Fibroblast of lung (primary cell): ENCODE measurements around the gene SDK2.

Experiments used
- CTCF ChIP-seq, 2 donors: IDR thresholded peaks in 1 of 2; conservative IDR thresholded peaks in 1 of 2; 1 replicate in 1 of 2; 2 replicates in 1 of 2; pipeline ENCODE4 v1.5.1; 2011 to 2012; ENCODE audit warnings: low read length in 2 of 2, control low read depth in 1 of 2, inconsistent platforms in 1 of 2, low read depth in 1 of 2, mild to moderate bottlenecking in 1 of 2
- EZH2 ChIP-seq: IDR thresholded peaks from 2 replicates; pipeline ENCODE4 v1.5.1; 2012; ENCODE audit warnings: low read length, control low read depth, mild to moderate bottlenecking; ENCODE audit errors: missing control alignments

- TF ChIP-seq CTCF (conservative IDR thresholded peaks at IDR 0.05 in 1 of 2, IDR thresholded peaks at IDR 0.05 in 1 of 2; ENCODE audit: low read depth in 1 of 2, low read length in 2 of 2) = no peak
- no peak for TF ChIP-seq EZH2
These were observed 323.5 kb downstream of the SDK2 start for GRCh38 chr17:73320601-73321264.
